GM12878 (cell line): ENCODE measurements around the gene SH2D2A. TPM values are rescaled to one million over a fixed set of nuclear protein-coding genes. Genes with fewer than 3 reads are reported as not detected.

Experiments used
- ATAC-seq: fragments of 200-7000 bp; cut with Tn5 transposase; 3 replicates; pipeline ENCODE4 v1.9.1; 2020; ENCODE audit warnings: mild to moderate bottlenecking, moderate library complexity
- BruUV-seq: library from RNA; stranded (reverse); fragments of 400-500 nt; replicated peaks from 2 replicates; lab custom pipeline; 2021; lab: Mats Ljungman, UMichigan
- CTCF ChIA-PET: fragments of 300-600 bp; sonication (Branson Sonifier 250); formaldehyde crosslinking; extraction: SDS; loops from one replicate; lab custom pipeline; 2021; ENCODE audit warnings: inconsistent platforms; lab: Yijun Ruan, JAX
- POLR2A ChIA-PET: fragments of 350-600 bp; formaldehyde crosslinking; extraction: SDS; loops from one replicate; lab custom pipeline; 2021; ENCODE audit warnings: inconsistent platforms; lab: Charles Lee
- RAD21 ChIA-PET: fragments of 300-600 bp; sonication (Branson Sonifier 250); formaldehyde crosslinking; loops from one replicate; lab custom pipeline; 2023; ENCODE audit warnings: antibody characterized with exemption; ENCODE audit not compliant: unreplicated experiment; lab: Charles Lee
- SMC1A ChIA-PET: fragments of 300-600 bp; sonication (Branson Sonifier 250); formaldehyde crosslinking; loops from one replicate; lab custom pipeline; 2023; ENCODE audit not compliant: unreplicated experiment, uncharacterized antibody; lab: Charles Lee
- DNase-seq: peaks from one replicate; pipeline ENCODE4 v3.0.0-alpha.2; 2011; ENCODE audit warnings: low read depth, low spot score
- FAIRE-seq: peaks from 3 replicates; lab custom pipeline; 2011; peaks lifted over from hg19 to GRCh38; lab: Jason Lieb, UNC
- H2AFZ ChIP-seq: 2 replicates; pipeline ENCODE4 v1.6.0; 2011; ENCODE audit warnings: low read depth, low read length, control low read depth; ENCODE audit not compliant: control insufficient read depth
- H3K27ac ChIP-seq: 2 replicates; pipeline ENCODE4 v1.5.1; 2011; ENCODE audit warnings: control low read depth; ENCODE audit not compliant: control insufficient read depth, insufficient read depth
- H3K27me3 ChIP-seq, 2 experiments: replicated peaks in 1 of 2; 2 replicates each; pipeline versions ENCODE4 v1.6.0 to v1.6.1; 2011; ENCODE audit warnings: low read length in 1 of 2; ENCODE audit not compliant: control insufficient read depth in 2 of 2, insufficient read depth in 2 of 2
- H3K36me3 ChIP-seq, 2 experiments: 2 replicates each; pipeline ENCODE4 v1.5.1; 2011; ENCODE audit warnings: low read length in 1 of 2; ENCODE audit not compliant: control insufficient read depth in 2 of 2, insufficient read depth in 2 of 2
- H3K4me1 ChIP-seq: 2 replicates; pipeline ENCODE4 v1.6.1; 2011; ENCODE audit warnings: mild to moderate bottlenecking, low read length, moderate library complexity, mixed read lengths; ENCODE audit not compliant: control insufficient read depth, insufficient read depth
- H3K4me2 ChIP-seq: 2 replicates; pipeline ENCODE4 v1.6.0; 2011; ENCODE audit warnings: control low read depth; ENCODE audit not compliant: control insufficient read depth, insufficient read depth
- H3K4me3 ChIP-seq: fragments of 200-600 bp; sonication (generic); 2 replicates; pipeline ENCODE4 v1.5.1; 2016
- H3K79me2 ChIP-seq: 2 replicates; pipeline ENCODE4 v1.6.0; 2011; ENCODE audit warnings: low read length; ENCODE audit not compliant: control insufficient read depth, insufficient read depth
- H3K9ac ChIP-seq: 2 replicates; pipeline ENCODE4 v1.8.0; 2011; ENCODE audit warnings: low read length, control low read depth, mixed read lengths; ENCODE audit not compliant: control insufficient read depth, insufficient read depth
- H3K9me3 ChIP-seq: replicated peaks from 3 replicates; pipeline ENCODE4 v1.5.1; 2011; ENCODE audit warnings: mild to moderate bottlenecking, low read length; ENCODE audit not compliant: control insufficient read depth, insufficient read depth
- H4K20me1 ChIP-seq: 2 replicates; pipeline ENCODE4 v1.6.0; 2011; ENCODE audit not compliant: control insufficient read depth, insufficient read depth
- BACH1 ChIP-seq: fragments of 450-650 bp; IDR thresholded peaks from 2 replicates; pipeline ENCODE4 v1.6.1; 2017; ENCODE audit warnings: mild to moderate bottlenecking, borderline replicate concordance
- CTCF ChIP-seq, 3 experiments: IDR thresholded peaks in 2 of 3; conservative IDR thresholded peaks in 1 of 3; 2 replicates each; pipeline ENCODE4 v1.5.1; 2011; ENCODE audit warnings: low read depth in 3 of 3, low read length in 3 of 3, mild to moderate bottlenecking in 3 of 3, control low read depth in 2 of 3, moderate library complexity in 2 of 3, inconsistent platforms in 1 of 3, mixed read lengths in 1 of 3; ENCODE audit not compliant: control insufficient read depth in 2 of 3, insufficient read depth in 1 of 3; ENCODE audit errors: extremely low read depth in 1 of 3
- EP300 ChIP-seq, 2 experiments: fragments of 150-350 bp in 1 of 2; IDR thresholded peaks; 2 replicates each; pipeline ENCODE4 v1.6.1; 2011 to 2012; ENCODE audit warnings: low read depth in 2 of 2, low read length in 2 of 2, borderline replicate concordance in 1 of 2, improper control_type of control experiment in 1 of 2, inconsistent platforms in 1 of 2; ENCODE audit not compliant: control insufficient read depth in 1 of 2
- IRF4 ChIP-seq: IDR thresholded peaks from 2 replicates; pipeline ENCODE4 v1.6.1; 2011; ENCODE audit warnings: low read depth, low read length
- MXI1 ChIP-seq: fragments of 150-350 bp; IDR thresholded peaks from 2 replicates; pipeline ENCODE4 v1.6.1; 2011; ENCODE audit warnings: low read depth, mild to moderate bottlenecking, inconsistent platforms, low read length, improper control_type of control experiment
- RELA ChIP-seq: fragments of 450-650 bp; IDR thresholded peaks from 2 replicates; pipeline ENCODE4 v1.8.0; 2014; ENCODE audit warnings: borderline replicate concordance; ENCODE audit not compliant: partially characterized antibody
- SREBF2 ChIP-seq: IDR thresholded peaks from 2 replicates; pipeline ENCODE4 v1.6.1; 2012; ENCODE audit warnings: mild to moderate bottlenecking, low read length
- ZNF622 ChIP-seq: fragments of 450-650 bp; IDR thresholded peaks from 2 replicates; pipeline ENCODE4 v1.6.1; 2017; ENCODE audit warnings: mild to moderate bottlenecking, inconsistent platforms
- WGBS: methylation state at CpG from one replicate; pipeline ENCODE4 v1.1.6; 2016; ENCODE audit warnings: low lambda C conversion rate; ENCODE audit not compliant: insufficient replicate concordance, insufficient coverage; ENCODE audit errors: missing lambda C conversion rate; 5-methylcytosine and 5-hydroxymethylcytosine counted together
- in situ Hi-C: fragments of 300-500 bp; cut with MboI; formaldehyde crosslinking; loops from 9 replicates; pipeline ENCODE4 v1.14.3; 2018; ENCODE audit warnings: mixed read lengths
- intact Hi-C: fragments of 100-400 bp; cut with micrococcal nuclease; formaldehyde crosslinking; loops from one replicate; pipeline ENCODE4 v1.14.2; 2022; ENCODE audit not compliant: unreplicated experiment
- polyA plus RNA-seq, 11 experiments: library from polyadenylated mRNA; depleted of rRNA in 4 of 11; unstranded in 6 of 11; stranded (reverse) in 5 of 11; fragments of >200 nt; fragmentation: Nextera tagmentation in 4 of 11; fragmentation: Illumina TruSeq in 1 of 11; extraction: Ambion mirVana in 4 of 11; extraction: Trizol in 1 of 11; gene quantifications; 1 replicate in 1 of 11; 2 replicates in 10 of 11; pipeline versions ENCODE4 v1.2.1 to v1.2.3, GENCODE V29; 2011 to 2016; ENCODE audit warnings: inconsistent platforms in 2 of 11, missing spikeins in 2 of 11, low read depth in 1 of 11
- total RNA-seq, 4 experiments: library from RNA; depleted of rRNA in 3 of 4; stranded (reverse); fragments of >200 nt in 3 of 4; fragmentation: Illumina TruSeq in 1 of 4; extraction: Trizol in 1 of 4; gene quantifications; 2 replicates each; pipeline versions ENCODE4 v1.2.1 to v1.2.3, GENCODE V29; 2013 to 2021

Gene SH2D2A
- total and polyA plus RNA-seq, 10 of the 15 experiments (the other 5 are each of a cell fraction or from before 2014, with no cell fraction given) = 0.72 to 15.9 (median 7.0) TPM

- Histone ChIP-seq H3K9me3 (no peaks in the 10 kb centered on the region), H3K4me1 (no peaks in the 10 kb centered on the region), H3K4me3 (0 out of 2 replicates have a peak overlapping the region, but pooled peaks have one; percentile 15), H3K27me3 (no peaks in the 10 kb centered on the region), H4K20me1 (no peaks in the 10 kb centered on the region), H3K4me2 (peak overlapping the region; percentile 1), H3K36me3 (peaks cover 0 to 16% of the 10 kb centered on the region in 2 experiments; a peak in 2 of 4 replicates), H3K9ac (no peak overlapping the region), H2AFZ (no peak overlapping the region), H3K79me2 (peaks cover 82% of the 10 kb centered on the region), H3K27ac (no peak overlapping the region)
- no TSS peak for BruUV-seq
- in situ Hi-C loops = no loop called here
- WGBS = 39% methylated on average over 3 of the region's 3 CpGs
- TF ChIP-seq MXI1 = no peak
- no peak for TF ChIP-seq ZNF622
- TF ChIP-seq RELA = no peak
- TF ChIP-seq EP300 (IDR thresholded peaks at IDR 0.05; ENCODE audit: borderline replicate concordance in 1 of 2, control insufficient read depth in 1 of 2, low read depth in 2 of 2, low read length in 2 of 2) = no peak
- peak in 2 of 3 experiments; percentile 25 to 34; a peak in 2 of 6 replicates for TF ChIP-seq CTCF (IDR thresholded peaks at IDR 0.05 in 2 of 3, conservative IDR thresholded peaks at IDR 0.05 in 1 of 3; ENCODE audit: control insufficient read depth in 2 of 3, extremely low read depth in 1 of 3, insufficient read depth in 1 of 3, low read depth in 3 of 3, low read length in 3 of 3)
- no peak for TF ChIP-seq IRF4
- no peak for TF ChIP-seq SREBF2
- TF ChIP-seq BACH1 = no peak
- RAD21 ChIA-PET = interaction anchor here (1.9 kb wide), 1 partner anchor 47 kb away, joined by 9 read pairs; no protein-coding TSS in a partner anchor
- FAIRE-seq (no peak), DNase-seq (no peak), ATAC-seq (peak; percentile 73)
- POLR2A ChIA-PET = no interaction called here
- intact Hi-C loops = no loop called here
- SMC1A ChIA-PET = interaction anchor here (0.5 to 11.8 kb wide), 3 partner anchors 19 to 152 kb away, joined by 3 to 108 read pairs (median 3); partner anchors contain the start of genes ISG20L2 and METTL25B
- CTCF ChIA-PET = interaction anchor here (0.6 to 10.1 kb wide), 10 partner anchors 11 to 315 kb away, joined by 3 to 152 read pairs (median 6); partner anchors contain the start of genes ISG20L2, METTL25B and NTRK1
Measured at GRCh38 chr1:156773607-156774006, 43.0 kb downstream of the SH2D2A start.
